Glomerular visceral epithelial cell (primary cell): ENCODE results near the gene SND1.

Experiments used
- DNase-seq: peaks from one replicate; pipeline ENCODE4 v3.0.0-alpha.2; 2016; ENCODE audit errors: extremely low spot score

SND1 gene

GRCh38 chr7:128114806-128115205 lies 462.8 kb downstream of the SND1 start:
- no peak for DNase-seq

- DNase-seq, result no peak
These were observed 463.4 kb downstream of the SND1 start for GRCh38 chr7:128115336-128115820.

GRCh38 chr7:128115821-128116723 lies 464.1 kb downstream of the SND1 start:
- DNase-seq, result no peak

GRCh38 chr7:128116740-128117139 lies 464.7 kb downstream of the SND1 start:
- DNase-seq, result no peak

- no peak for DNase-seq
These were observed 465.7 kb downstream of the SND1 start for GRCh38 chr7:128117691-128118090.

GRCh38 chr7:128119036-128119435 lies 467.0 kb downstream of the SND1 start:
- DNase-seq, result no peak

- DNase-seq, result no peak
These were observed 468.1 kb downstream of the SND1 start for GRCh38 chr7:128120116-128120515.

GRCh38 chr7:128120976-128121490 lies 469.0 kb downstream of the SND1 start:
- no peak for DNase-seq

GRCh38 chr7:128121711-128122530 lies 469.9 kb downstream of the SND1 start:
- no peak for DNase-seq

- DNase-seq, result no peak
These were observed 470.7 kb downstream of the SND1 start for GRCh38 chr7:128122576-128123290.

GRCh38 chr7:128123291-128124037 lies 471.5 kb downstream of the SND1 start:
- DNase-seq, result no peak

GRCh38 chr7:128124786-128125185 lies 472.8 kb downstream of the SND1 start:
- no peak for DNase-seq

GRCh38 chr7:128125816-128126215 lies 473.8 kb downstream of the SND1 start:
- no peak for DNase-seq

- no peak for DNase-seq
These were observed 476.4 kb downstream of the SND1 start for GRCh38 chr7:128128401-128128800.

GRCh38 chr7:128129224-128129864 lies 477.4 kb downstream of the SND1 start:
- no peak for DNase-seq

GRCh38 chr7:128131115-128131514 lies 479.1 kb downstream of the SND1 start:
- DNase-seq, result no peak

- no peak for DNase-seq
These were observed 479.7 kb downstream of the SND1 start for GRCh38 chr7:128131731-128132130.

- no peak for DNase-seq
These were observed 480.6 kb downstream of the SND1 start for GRCh38 chr7:128132426-128133069.

- no peak for DNase-seq
These were observed 483.1 kb downstream of the SND1 start for GRCh38 chr7:128135159-128135514.
